H1 (cell line): ENCODE measurements around the gene SMARCD2. TPM values are rescaled to one million over a fixed set of nuclear protein-coding genes. Genes with fewer than 3 reads are reported as not detected.

ENCODE experiments used
- CTCF ChIA-PET: fragments of 300-600 bp; sonication (Branson Sonifier 250); formaldehyde crosslinking; loops from one replicate; lab custom pipeline; 2021; ENCODE audit not compliant: partially characterized antibody; lab: Charles Lee
- POLR2A ChIA-PET: fragments of 300-600 bp; sonication (Branson Sonifier 250); formaldehyde crosslinking; loops from one replicate; lab custom pipeline; 2021; ENCODE audit warnings: inconsistent platforms; ENCODE audit not compliant: partially characterized antibody; lab: Charles Lee
- DNase-seq, 2 experiments: peaks; one replicate each; pipeline versions ENCODE4 v3.0.0 to v3.0.0-alpha.2; 2010 to 2022; ENCODE audit warnings: low spot score in 2 of 2, low read depth in 1 of 2, mixed read lengths in 1 of 2
- FAIRE-seq: peaks from 2 replicates; lab custom pipeline; 2011; peaks lifted over from hg19 to GRCh38; lab: Jason Lieb, UNC
- H2AFZ ChIP-seq: 2 replicates; pipeline ENCODE4 v1.8.1; 2012; ENCODE audit warnings: low read length, inconsistent platforms
- H2AK5ac ChIP-seq: 2 replicates; pipeline ENCODE4 v1.6.1; 2013; ENCODE audit warnings: low read depth, low read length
- H2BK120ac ChIP-seq: replicated peaks from 2 replicates; pipeline ENCODE3; 2013; ENCODE audit warnings: low read depth, low read length, inconsistent platforms
- H2BK12ac ChIP-seq: 2 replicates; pipeline ENCODE4 v1.6.1; 2013; ENCODE audit warnings: low read depth, low read length
- H2BK15ac ChIP-seq: 2 replicates; pipeline ENCODE4 v1.6.1; 2013; ENCODE audit warnings: low read length
- H2BK20ac ChIP-seq: 2 replicates; pipeline ENCODE4 v1.6.1; 2013; ENCODE audit warnings: low read length
- H2BK5ac ChIP-seq: 2 replicates; pipeline ENCODE4 v1.6.1; 2013; ENCODE audit warnings: low read depth, low read length
- H3K14ac ChIP-seq: 2 replicates; pipeline ENCODE4 v1.6.1; 2013; ENCODE audit warnings: inconsistent platforms; ENCODE audit not compliant: insufficient read length
- H3K18ac ChIP-seq: 2 replicates; pipeline ENCODE4 v1.6.1; 2013; ENCODE audit warnings: low read length; ENCODE audit errors: extremely low read depth
- H3K23ac ChIP-seq: 2 replicates; pipeline ENCODE4 v1.6.1; 2013; ENCODE audit warnings: inconsistent platforms; ENCODE audit not compliant: insufficient read length
- H3K23me2 ChIP-seq: 2 replicates; pipeline ENCODE4 v1.6.1; 2013; ENCODE audit warnings: low read depth, low read length
- H3K27ac ChIP-seq: 2 replicates; pipeline ENCODE4 v1.6.1; 2011; ENCODE audit warnings: low read depth, low read length, inconsistent platforms
- H3K27me3 ChIP-seq, 4 experiments: replicated peaks in 1 of 4; 1 replicate in 1 of 4; 2 replicates in 3 of 4; pipeline versions ENCODE4 v1.6.1 to v1.8.1; 2011 to 2013; ENCODE audit warnings: low read length in 3 of 4, mild to moderate bottlenecking in 3 of 4, inconsistent platforms in 2 of 4, mixed read lengths in 2 of 4, moderate library complexity in 1 of 4; ENCODE audit not compliant: control insufficient read depth in 3 of 4, insufficient read depth in 3 of 4; ENCODE audit errors: extremely low read depth in 1 of 4
- H3K36me3 ChIP-seq, 4 experiments: 2 replicates each; pipeline versions ENCODE4 v1.6.1 to v1.8.1; 2011 to 2013; ENCODE audit warnings: mild to moderate bottlenecking in 4 of 4, low read length in 3 of 4, moderate library complexity in 2 of 4, control low read depth in 1 of 4, inconsistent platforms in 1 of 4; ENCODE audit not compliant: insufficient read depth in 4 of 4, control insufficient read depth in 2 of 4
- H3K4ac ChIP-seq: replicated peaks from 2 replicates; pipeline ENCODE3; 2013; ENCODE audit warnings: low read length, low read depth, mixed read lengths, inconsistent platforms; ENCODE audit not compliant: insufficient read length
- H3K4me1 ChIP-seq, 4 experiments: replicated peaks in 1 of 4; 1 replicate in 1 of 4; 2 replicates in 3 of 4; pipeline versions ENCODE4 v1.6.1 to v1.8.1; 2011 to 2013; ENCODE audit warnings: low read length in 3 of 4, inconsistent platforms in 2 of 4, mixed read lengths in 1 of 4; ENCODE audit not compliant: insufficient read depth in 4 of 4, control insufficient read depth in 3 of 4
- H3K4me2 ChIP-seq, 2 experiments: 2 replicates each; pipeline versions ENCODE4 v1.6.1 to v1.8.1; 2011 to 2013; ENCODE audit warnings: low read depth in 2 of 2, low read length in 2 of 2, control low read depth in 1 of 2, inconsistent platforms in 1 of 2, mild to moderate bottlenecking in 1 of 2; ENCODE audit not compliant: insufficient read depth in 1 of 2
- H3K4me3 ChIP-seq, 4 experiments: fragments of 200-600, 300-600 bp in 1 of 4; sonication (generic), shearing (Covaris generic), sonication (Bioruptor Twin) in 1 of 4; 2 replicates each; pipeline versions ENCODE4 v1.5.1 to v1.8.1; 2011 to 2016; ENCODE audit warnings: low read length in 4 of 4, low read depth in 3 of 4, control low read depth in 2 of 4, inconsistent platforms in 2 of 4, mild to moderate bottlenecking in 2 of 4, mixed read lengths in 1 of 4, moderate library complexity in 1 of 4; ENCODE audit not compliant: insufficient read depth in 2 of 4; ENCODE audit errors: extremely low read depth in 1 of 4
- H3K56ac ChIP-seq: replicated peaks from 2 replicates; pipeline ENCODE3; 2013; ENCODE audit warnings: low read depth, mild to moderate bottlenecking, mixed read lengths, low read length, inconsistent platforms; ENCODE audit not compliant: insufficient read length
- H3K79me1 ChIP-seq: 2 replicates; pipeline ENCODE4 v1.6.1; 2013; ENCODE audit warnings: low read depth, low read length, control low read depth
- H3K79me2 ChIP-seq, 2 experiments: 2 replicates each; pipeline versions ENCODE4 v1.6.1 to v1.8.1; 2012 to 2013; ENCODE audit warnings: low read length in 2 of 2, mild to moderate bottlenecking in 2 of 2, inconsistent platforms in 1 of 2; ENCODE audit not compliant: insufficient read depth in 2 of 2, control insufficient read depth in 1 of 2
- H3K9ac ChIP-seq, 4 experiments: replicated peaks in 1 of 4; 1 replicate in 1 of 4; 2 replicates in 3 of 4; pipeline versions ENCODE4 v1.6.1 to v1.8.1; 2011 to 2013; ENCODE audit warnings: low read depth in 3 of 4, low read length in 3 of 4, control low read depth in 2 of 4, mild to moderate bottlenecking in 2 of 4, moderate library complexity in 2 of 4, inconsistent platforms in 1 of 4; ENCODE audit errors: extremely low read depth in 1 of 4
- H3K9me3 ChIP-seq, 2 experiments: 2 replicates each; pipeline versions ENCODE4 v1.6.1 to v1.8.1; 2012 to 2013; ENCODE audit warnings: mild to moderate bottlenecking in 2 of 2, moderate library complexity in 2 of 2, control low read depth in 1 of 2, inconsistent platforms in 1 of 2, low read depth in 1 of 2, low read length in 1 of 2, mixed read lengths in 1 of 2; ENCODE audit not compliant: insufficient read depth in 2 of 2
- H4K20me1 ChIP-seq, 2 experiments: replicated peaks in 1 of 2; 2 replicates each; pipeline versions ENCODE3 to v1.8.1; 2011 to 2013; ENCODE audit warnings: inconsistent platforms in 2 of 2, low read length in 2 of 2, mild to moderate bottlenecking in 1 of 2; ENCODE audit not compliant: insufficient read depth in 2 of 2, control insufficient read depth in 1 of 2
- H4K5ac ChIP-seq: 2 replicates; pipeline ENCODE4 v1.6.1; 2013; ENCODE audit warnings: low read length, low read depth, mixed read lengths, inconsistent platforms; ENCODE audit not compliant: insufficient read length
- H4K8ac ChIP-seq: 2 replicates; pipeline ENCODE4 v1.8.0; 2013; ENCODE audit warnings: mild to moderate bottlenecking, moderate library complexity, low read length, inconsistent platforms; ENCODE audit not compliant: insufficient read depth; ENCODE audit errors: extremely low read depth
- H4K91ac ChIP-seq: replicated peaks from 2 replicates; pipeline ENCODE3; 2013; ENCODE audit warnings: low read length, mixed read lengths, inconsistent platforms; ENCODE audit not compliant: insufficient read length
- ASH2L ChIP-seq: fragments of 200-600, 300-600 bp; sonication (generic); IDR thresholded peaks from one replicate; pipeline ENCODE4 v1.7.1; 2017; ENCODE audit warnings: low read length
- BCL11A ChIP-seq, 2 experiments: IDR thresholded peaks; one replicate each; pipeline ENCODE4 v1.6.1; 2011; ENCODE audit warnings: low read depth in 2 of 2, low read length in 2 of 2, mild to moderate bottlenecking in 2 of 2
- CHD2 ChIP-seq: IDR thresholded peaks from 2 replicates; pipeline ENCODE4 v1.6.1; 2012; ENCODE audit warnings: low read length, improper control_type of control experiment
- EGR1 ChIP-seq: IDR thresholded peaks from 2 replicates; pipeline ENCODE4 v1.6.1; 2011; ENCODE audit warnings: low read depth, low read length, borderline replicate concordance
- EP300 ChIP-seq, 2 experiments: IDR thresholded peaks; 1 replicate in 1 of 2; 2 replicates in 1 of 2; pipeline ENCODE4 v1.6.1; 2011 to 2012; ENCODE audit warnings: low read depth in 2 of 2, low read length in 2 of 2, mild to moderate bottlenecking in 2 of 2, borderline replicate concordance in 1 of 2, inconsistent platforms in 1 of 2, moderate library complexity in 1 of 2
- GABPA ChIP-seq: IDR thresholded peaks from 2 replicates; pipeline ENCODE4 v1.6.1; 2011; ENCODE audit warnings: mild to moderate bottlenecking, low read length, moderate library complexity, borderline replicate concordance; ENCODE audit not compliant: insufficient read depth
- JUN ChIP-seq: IDR thresholded peaks from 2 replicates; pipeline ENCODE4 v1.6.1; 2011; ENCODE audit warnings: low read depth, mild to moderate bottlenecking, improper control_type of control experiment, low read length
- KDM1A ChIP-seq: fragments of 200-600, 300-600 bp; sonication (generic); IDR thresholded peaks from 2 replicates; pipeline ENCODE4 v1.7.1; 2016; ENCODE audit warnings: mild to moderate bottlenecking, low read length, borderline replicate concordance
- KDM5A ChIP-seq: fragments of 200-600 bp; IDR thresholded peaks from 2 replicates; pipeline ENCODE4 v1.7.1; 2012; ENCODE audit warnings: mild to moderate bottlenecking, low read length, inconsistent platforms, mixed read lengths
- RBBP5 ChIP-seq: IDR thresholded peaks from 2 replicates; pipeline ENCODE4 v1.7.1; 2012; ENCODE audit warnings: low read depth, mild to moderate bottlenecking, inconsistent platforms, low read length, moderate library complexity, borderline replicate concordance
- RFX5 ChIP-seq: IDR thresholded peaks from 2 replicates; pipeline ENCODE4 v1.6.1; 2011; ENCODE audit warnings: low read depth, low read length, improper control_type of control experiment, borderline replicate concordance
- SP2 ChIP-seq: IDR thresholded peaks from 2 replicates; pipeline ENCODE4 v1.6.1; 2012; ENCODE audit warnings: mild to moderate bottlenecking, low read length, inconsistent platforms
- TAF7 ChIP-seq: optimal IDR thresholded peaks from 2 replicates; pipeline ENCODE3; 2011; ENCODE audit warnings: low read depth, mild to moderate bottlenecking, inconsistent platforms, low read length, moderate library complexity, borderline replicate concordance
- WGBS, 2 experiments: shearing (Covaris generic) in 1 of 2; methylation state at CpG; one replicate each; pipeline versions ENCODE4 v1.1.6 to v1.1.7; 2013 to 2015; ENCODE audit warnings: low lambda C conversion rate in 2 of 2, mixed read lengths in 2 of 2, inconsistent platforms in 1 of 2, low coverage in 1 of 2, missing lambda C conversion rate in 1 of 2; ENCODE audit not compliant: insufficient replicate concordance in 2 of 2, insufficient coverage in 1 of 2, insufficient read length in 1 of 2; ENCODE audit errors: extremely low coverage in 1 of 2, missing lambda C conversion rate in 1 of 2; 5-methylcytosine and 5-hydroxymethylcytosine counted together
- polyA plus RNA-seq, 7 experiments: library from polyadenylated mRNA; depleted of rRNA in 3 of 7; stranded (reverse) in 5 of 7; unstranded in 2 of 7; fragments of >200 nt in 5 of 7; fragments of 200-250 nt in 2 of 7; gene quantifications; 1 replicate in 5 of 7; 2 replicates in 1 of 7; 4 replicates in 1 of 7; pipeline versions ENCODE4 v1.2.1 to v1.2.3, GENCODE V29; 2011 to 2013; ENCODE audit warnings: missing spikeins in 2 of 7, mixed read lengths in 2 of 7
- total RNA-seq: library from RNA; stranded (reverse); fragmentation: NEBNext Ultra II Directional; extraction: Animal tissue kit (Norgen Biotek cat#: 25700); gene quantifications from 2 replicates; pipeline ENCODE4 v1.2.1, GENCODE V29; 2021

Gene SMARCD2
- total and polyA plus RNA-seq, 2 of the 8 experiments (the other 6 are each of a cell fraction or from before 2014, with no cell fraction given): 90.0 to 92.2 TPM

GRCh38 chr17:63828936-63829335 lies 13.5 kb downstream of the SMARCD2 start:
- peaks cover 2 to 24% of the 10 kb centered on the region in 2 experiments for H4K20me1 ChIP-seq
- DNase-seq (no peak), FAIRE-seq (no peak)
- peaks cover 8% of the 10 kb centered on the region for H3K23me2 ChIP-seq
- H3K4ac ChIP-seq: no peak overlapping the region
- H3K9me3 ChIP-seq: no peaks in the 10 kb centered on the region
- H2BK15ac ChIP-seq: no peak overlapping the region
- peaks cover 18% of the 10 kb centered on the region; the same call in 1 of the 2 replicates for H3K79me1 ChIP-seq
- H2BK20ac ChIP-seq: no peak overlapping the region
- H3K4me1 ChIP-seq: peaks cover 0 to 3% (median 0%) of the 10 kb centered on the region in 4 experiments; a peak in 1 of 7 replicates
- POLR2A ChIA-PET: interaction anchor here (0.7 to 32.3 kb wide), 6 partner anchors 3 to 154 kb away, joined by 3 to 593 read pairs (median 242); partner anchors contain the start of genes CCDC47, DDX42, FTSJ3 and PSMC5
- peak overlapping the region in 1 of 4 experiments; percentile 89; a peak in 2 of 8 replicates for H3K4me3 ChIP-seq
- H4K5ac ChIP-seq: no peak overlapping the region
- H3K14ac ChIP-seq: no peak overlapping the region
- H3K18ac ChIP-seq: no peak overlapping the region
- WGBS, 2 experiments: 81% methylated on average over 3 of the region's 3 CpGs; no CpG with 5 or more reads in 1 of the 2 experiments
- H3K23ac ChIP-seq: no peak overlapping the region
- H3K36me3 ChIP-seq: peaks cover 50 to 72% (median 68%) of the 10 kb centered on the region in 4 experiments
- peak overlapping the region; percentile 87 to 93; a peak in 2 of 4 replicates for H3K4me2 ChIP-seq
- no peaks in the 10 kb centered on the region for H3K27me3 ChIP-seq
- peaks cover 0 to 38% of the 10 kb centered on the region in 2 experiments; a peak in 3 of 4 replicates for H3K79me2 ChIP-seq
- H4K8ac ChIP-seq: no peak overlapping the region
- no peak overlapping the region for H2BK12ac ChIP-seq
- no peak overlapping the region for H2AFZ ChIP-seq
- no peak overlapping the region for H2AK5ac ChIP-seq
- CTCF ChIA-PET: interaction anchor here (1.0 to 1.8 kb wide), 9 partner anchors 9 to 394 kb away, joined by 3 to 15 read pairs (median 3); no protein-coding TSS in a partner anchor
- H3K56ac ChIP-seq: no peak overlapping the region
- no peak overlapping the region for H4K91ac ChIP-seq
- H3K27ac ChIP-seq: no peak overlapping the region
- no peak overlapping the region; a peak in 1 of 7 replicates for H3K9ac ChIP-seq
- H2BK120ac ChIP-seq: no peak overlapping the region
- no peak overlapping the region for H2BK5ac ChIP-seq
- TF ChIP-seq JUN (no peak), EP300 (IDR thresholded peaks at IDR 0.05; ENCODE audit: borderline replicate concordance in 1 of 2, low read depth in 2 of 2, low read length in 2 of 2) (no peak), TAF7 (no peak), BCL11A (IDR thresholded peaks at IDR 0.05; ENCODE audit: low read depth in 2 of 2, low read length in 2 of 2) (no peak), KDM5A (no peak), EGR1 (no peak), RFX5 (no peak), SP2 (no peak), ASH2L (no peak), KDM1A (no peak), GABPA (no peak), RBBP5 (no peak), CHD2 (no peak)
